ENCODE measurements around the gene CD300E. TPM values are rescaled to one million over a fixed set of nuclear protein-coding genes. Genes with fewer than 3 reads are reported as not detected.
"Not testable (repeated sequence)": the region's sequence is repeated elsewhere in the genome, so short reads cannot be mapped to it uniquely, and the experiment has no call there.

CD300E gene
- polyA plus RNA-seq, 1 experiment: not detected

GRCh38 chr17:74578979-74579378 is 44.6 kb downstream of the CD300E start:
- POLR2A ChIA-PET: no interaction called here
- Histone ChIP-seq H3K27me3 (ENCODE audit: control insufficient read depth, insufficient read depth, low read length) (no peaks in the 10 kb centered on the region), H3K36me3 (ENCODE audit: control insufficient read depth, insufficient read depth, low read length) (no peaks in the 10 kb centered on the region), H3K4me3 (ENCODE audit: low read depth, low read length) (no peak overlapping the region)
- CTCF ChIA-PET: no interaction called here
- DNase-seq (ENCODE audit: low read depth): no peak
- no peak for TF ChIP-seq CTCF (IDR thresholded peaks at IDR 0.05; ENCODE audit: insufficient read depth, low read depth, low read length)

GRCh38 chr17:74574489-74575142 is 48.9 kb downstream of the CD300E start:
- Histone ChIP-seq H3K4me3 (ENCODE audit: low read depth, low read length) (no peak overlapping the region), H3K36me3 (ENCODE audit: control insufficient read depth, insufficient read depth, low read length) (no peaks in the 10 kb centered on the region), H3K27me3 (ENCODE audit: control insufficient read depth, insufficient read depth, low read length) (no peaks in the 10 kb centered on the region)
- ChIA-PET POLR2A (no interaction called here), CTCF (no interaction called here)
- TF ChIP-seq CTCF (IDR thresholded peaks at IDR 0.05; ENCODE audit: insufficient read depth, low read depth, low read length): no peak
- no peak for DNase-seq (ENCODE audit: low read depth)

GRCh38 chr17:74573635-74574034 is 49.9 kb downstream of the CD300E start:
- POLR2A ChIA-PET; H3K27me3 ChIP-seq (ENCODE audit: control insufficient read depth, insufficient read depth, low read length); H3K4me3 ChIP-seq (ENCODE audit: low read depth, low read length); H3K36me3 ChIP-seq (ENCODE audit: control insufficient read depth, insufficient read depth, low read length); DNase-seq (ENCODE audit: low read depth): not testable (repeated sequence)
- CTCF ChIA-PET: interaction anchor here (0.6 kb wide), 1 partner anchor 81 kb away, joined by 3 read pairs; no protein-coding TSS in a partner anchor

GRCh38 chr17:74573169-74573568 is 50.4 kb downstream of the CD300E start:
- ChIA-PET CTCF (interaction anchor here (0.6 kb wide), 1 partner anchor 80 kb away, joined by 3 read pairs; no protein-coding TSS in a partner anchor), POLR2A (no interaction called here)

GRCh38 chr17:74571621-74572270 is 51.8 kb downstream of the CD300E start:
- POLR2A ChIA-PET: no interaction called here
- no peak overlapping the region for H3K4me3 ChIP-seq (ENCODE audit: low read depth, low read length)
- H3K36me3 ChIP-seq (ENCODE audit: control insufficient read depth, insufficient read depth, low read length): no peaks in the 10 kb centered on the region
- CTCF ChIA-PET: no interaction called here
- TF ChIP-seq CTCF (IDR thresholded peaks at IDR 0.05; ENCODE audit: insufficient read depth, low read depth, low read length): no peak
- no peak for DNase-seq (ENCODE audit: low read depth)
- H3K27me3 ChIP-seq (ENCODE audit: control insufficient read depth, insufficient read depth, low read length): no peaks in the 10 kb centered on the region

More at GRCh38 chr17:74573169-74573568, 50.4 kb downstream of the CD300E start:
- Histone ChIP-seq H3K36me3 (ENCODE audit: control insufficient read depth, insufficient read depth, low read length) (no peaks in the 10 kb centered on the region), H3K27me3 (ENCODE audit: control insufficient read depth, insufficient read depth, low read length) (no peaks in the 10 kb centered on the region), H3K4me3 (ENCODE audit: low read depth, low read length) (no peak overlapping the region)
- no peak for TF ChIP-seq CTCF (IDR thresholded peaks at IDR 0.05; ENCODE audit: insufficient read depth, low read depth, low read length)
- DNase-seq (ENCODE audit: low read depth): no peak

Data from BJ (cell line).